IMR-90 (cell line): ENCODE results near the gene ZBTB44. TPM values are rescaled to one million over a fixed set of nuclear protein-coding genes. Genes with fewer than 3 reads are reported as not detected.

Experiments used
- ATAC-seq: fragments of 200-7000 bp; cut with Tn5 transposase; 2 replicates; pipeline ENCODE4 v1.9.1; 2020; ENCODE audit warnings: low read depth, mild to moderate bottlenecking, moderate library complexity
- BruUV-seq: library from RNA; stranded (reverse); fragments of 400-500 nt; replicated peaks from 2 replicates; lab custom pipeline; 2021; lab: Mats Ljungman, UMichigan
- CTCF ChIA-PET: fragments of 300-600 bp; formaldehyde crosslinking; extraction: SDS; loops from one replicate; lab custom pipeline; 2021; ENCODE audit warnings: antibody characterized with exemption; lab: Yijun Ruan, JAX
- POLR2A ChIA-PET: fragments of 300-600 bp; sonication (Branson Sonifier 250); formaldehyde crosslinking; loops from one replicate; lab custom pipeline; 2022; ENCODE audit warnings: antibody characterized with exemption; ENCODE audit not compliant: unreplicated experiment; lab: Charles Lee
- DNase-seq: peaks from one replicate; pipeline ENCODE4 v3.0.0; 2013
- H2AFZ ChIP-seq: replicated peaks from 2 replicates; pipeline ENCODE3; 2013; ENCODE audit warnings: low read length, mild to moderate bottlenecking; ENCODE audit not compliant: poor library complexity
- H2AK5ac ChIP-seq: 2 replicates; pipeline ENCODE4 v1.6.1; 2013; ENCODE audit warnings: low read depth, low read length, inconsistent platforms
- H2AK9ac ChIP-seq: replicated peaks from 2 replicates; pipeline ENCODE3; 2013; ENCODE audit warnings: mild to moderate bottlenecking, low read depth, low read length, moderate library complexity; ENCODE audit not compliant: poor library complexity
- H2BK120ac ChIP-seq: 2 replicates; pipeline ENCODE4 v1.6.1; 2013; ENCODE audit warnings: low read depth, low read length, inconsistent platforms
- H2BK15ac ChIP-seq: 3 replicates; pipeline ENCODE4 v1.6.1; 2013; ENCODE audit warnings: low read depth, low read length, inconsistent platforms
- H2BK20ac ChIP-seq: 2 replicates; pipeline ENCODE4 v1.6.1; 2013; ENCODE audit warnings: low read depth, mild to moderate bottlenecking, inconsistent platforms, low read length, moderate library complexity
- H2BK5ac ChIP-seq: 2 replicates; pipeline ENCODE4 v1.6.1; 2013; ENCODE audit warnings: mild to moderate bottlenecking, low read depth, low read length, inconsistent platforms; ENCODE audit not compliant: poor library complexity, severe bottlenecking
- H3K14ac ChIP-seq: replicated peaks from 2 replicates; pipeline ENCODE4 v1.6.1; 2013; ENCODE audit warnings: low read depth, low read length, inconsistent platforms
- H3K18ac ChIP-seq: 2 replicates; pipeline ENCODE4 v1.6.1; 2013; ENCODE audit warnings: low read depth, low read length, control low read depth
- H3K23ac ChIP-seq: 2 replicates; pipeline ENCODE4 v1.6.1; 2013; ENCODE audit warnings: low read depth, low read length, inconsistent platforms
- H3K27ac ChIP-seq: 2 replicates; pipeline ENCODE4 v1.5.1; 2013; ENCODE audit warnings: mild to moderate bottlenecking, control low read depth, low read length; ENCODE audit not compliant: insufficient read depth
- H3K27me3 ChIP-seq: 2 replicates; pipeline ENCODE4 v1.6.1; 2013; ENCODE audit warnings: low read length; ENCODE audit not compliant: control insufficient read depth, insufficient read depth
- H3K36me3 ChIP-seq: 2 replicates; pipeline ENCODE4 v1.6.1; 2013; ENCODE audit warnings: low read length, mixed read lengths; ENCODE audit not compliant: control insufficient read depth, insufficient read depth
- H3K4ac ChIP-seq: 2 replicates; pipeline ENCODE4 v1.6.1; 2013; ENCODE audit warnings: low read depth, low read length, inconsistent platforms
- H3K4me1 ChIP-seq: 2 replicates; pipeline ENCODE4 v1.6.1; 2013; ENCODE audit warnings: low read length, mixed read lengths; ENCODE audit not compliant: control insufficient read depth, insufficient read depth
- H3K4me2 ChIP-seq: 2 replicates; pipeline ENCODE4 v1.6.1; 2013; ENCODE audit warnings: low read depth, mild to moderate bottlenecking, control low read depth, low read length, moderate library complexity
- H3K4me3 ChIP-seq: 2 replicates; pipeline ENCODE4 v1.5.1; 2013; ENCODE audit warnings: low read depth, mild to moderate bottlenecking, control low read depth, low read length, moderate library complexity; ENCODE audit not compliant: insufficient read depth
- H3K56ac ChIP-seq: 2 replicates; pipeline ENCODE4 v1.6.1; 2013; ENCODE audit warnings: low read length, inconsistent platforms; ENCODE audit not compliant: insufficient read depth; ENCODE audit errors: extremely low read depth
- H3K79me1 ChIP-seq, 2 experiments: 2 replicates each; pipeline ENCODE4 v1.6.1; 2013; ENCODE audit warnings: low read length in 2 of 2, inconsistent platforms in 1 of 2, low read depth in 1 of 2
- H3K9ac ChIP-seq: 2 replicates; pipeline ENCODE4 v1.6.1; 2013; ENCODE audit warnings: low read depth, low read length, control low read depth
- H3K9me1 ChIP-seq: 2 replicates; pipeline ENCODE4 v1.6.1; 2013; ENCODE audit warnings: low read length, inconsistent platforms; ENCODE audit not compliant: insufficient read depth
- H3K9me3 ChIP-seq: 2 replicates; pipeline ENCODE4 v1.6.1; 2013; ENCODE audit warnings: low read length; ENCODE audit not compliant: control insufficient read depth, insufficient read depth
- H4K20me1 ChIP-seq: 2 replicates; pipeline ENCODE4 v1.6.1; 2013; ENCODE audit warnings: low read length, inconsistent platforms; ENCODE audit not compliant: insufficient read depth
- H4K5ac ChIP-seq: 2 replicates; pipeline ENCODE4 v1.6.1; 2013; ENCODE audit warnings: mild to moderate bottlenecking, low read depth, low read length, control low read depth
- H4K8ac ChIP-seq, 2 experiments: 2 replicates each; pipeline ENCODE4 v1.6.1; 2013; ENCODE audit warnings: low read depth in 2 of 2, low read length in 2 of 2, control low read depth in 1 of 2, inconsistent platforms in 1 of 2
- H4K91ac ChIP-seq: 2 replicates; pipeline ENCODE4 v1.6.1; 2013; ENCODE audit warnings: low read depth, low read length, inconsistent platforms; ENCODE audit not compliant: insufficient read depth
- CHD1 ChIP-seq: IDR thresholded peaks from 2 replicates; pipeline ENCODE4 v1.6.1; 2012; ENCODE audit warnings: low read depth, low read length, improper control_type of control experiment
- NFE2L2 ChIP-seq: fragments of 150-350 bp; IDR thresholded peaks from 2 replicates; pipeline ENCODE4 v1.6.1; 2016; ENCODE audit warnings: low read depth, mild to moderate bottlenecking, low read length
- WGBS, 2 experiments: methylation state at CpG; one replicate each; pipeline versions ENCODE4 v1.1.5 to v1.1.7; 2013; ENCODE audit warnings: missing lambda C conversion rate in 2 of 2; ENCODE audit not compliant: insufficient read length in 1 of 2; ENCODE audit errors: extremely low coverage in 2 of 2; 5-methylcytosine and 5-hydroxymethylcytosine counted together
- dilution Hi-C: fragments of 300-500 bp; cut with HindIII; formaldehyde crosslinking; loops from one replicate; pipeline ENCODE4 v1.14.3; 2018; ENCODE audit warnings: low sequenced_read_pairs; ENCODE audit not compliant: unreplicated experiment
- in situ Hi-C: fragments of 300-500 bp; cut with MboI; formaldehyde crosslinking; loops from 3 replicates; pipeline ENCODE4 v1.14.3; 2019; ENCODE audit warnings: low sequenced_read_pairs, inconsistent platforms, mixed read lengths
- intact Hi-C: fragments of 100-400 bp; cut with micrococcal nuclease; formaldehyde crosslinking; loops from 2 replicates; pipeline ENCODE4 v1.10.0; 2022
- polyA plus RNA-seq, 3 experiments: library from polyadenylated mRNA; depleted of rRNA; stranded (reverse); fragments of >200 nt; gene quantifications; 2 replicates each; pipeline ENCODE4 v1.2.3, GENCODE V29; 2012; ENCODE audit warnings: low replicate concordance in 1 of 3
- total RNA-seq: library from RNA; depleted of rRNA; stranded (reverse); fragments of >200 nt; gene quantifications from 2 replicates; pipeline ENCODE4 v1.2.3, GENCODE V29; 2012

ZBTB44 gene
- total and polyA plus RNA-seq, 2 of the 4 experiments (the other 2 are of a cell fraction) = 6.9 to 23.3 TPM

DNA sequence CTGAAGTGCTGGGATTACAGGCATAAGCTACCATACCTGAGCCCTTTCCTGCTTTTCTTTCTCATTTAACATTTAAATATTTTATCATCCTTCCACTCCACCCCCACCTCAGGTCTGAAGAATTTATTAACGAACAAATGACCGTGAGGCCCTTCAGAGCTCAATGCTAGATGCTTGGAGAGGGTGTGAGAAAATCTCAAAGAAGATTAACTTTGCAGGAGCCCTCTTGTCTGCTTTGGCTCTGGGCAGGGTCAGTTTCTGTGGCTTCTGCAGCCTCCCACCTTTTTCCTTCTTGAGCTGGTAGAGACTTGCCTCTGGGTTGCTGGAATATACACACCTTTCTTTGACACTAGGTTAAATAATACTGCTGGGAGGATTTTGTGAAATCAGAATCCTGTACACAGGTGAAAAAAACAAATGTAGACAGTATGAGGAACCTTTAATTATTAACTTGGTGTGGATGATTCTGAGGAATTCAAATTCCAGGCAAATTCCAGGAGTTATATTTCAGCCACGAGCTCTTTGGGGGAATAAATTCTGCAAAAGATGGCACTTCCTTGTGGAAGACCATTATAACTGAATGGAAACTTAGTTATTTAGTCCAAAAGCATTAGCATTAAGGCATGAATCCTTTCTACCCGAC, 3.4 kb upstream of the ZBTB44 start (continued):
- TF ChIP-seq NFE2L2 = no peak

- Histone ChIP-seq H2BK5ac (no peak overlapping the region), H4K91ac (peak overlapping the region; percentile 62; the same call in 1 of the 2 replicates), H3K4me3 (no peak overlapping the region), H3K4ac (peak overlapping the region; percentile 52), H4K20me1 (no peaks in the 10 kb centered on the region), H2AK9ac (peak overlapping the region; percentile 83), H2BK120ac (peak overlapping the region; percentile 8; the same call in 1 of the 2 replicates), H3K4me2 (no peak overlapping the region; the same call in 1 of the 2 replicates), H3K18ac (peak overlapping the region; percentile 99), H3K4me1 (peaks cover 6% of the 10 kb centered on the region; the same call in 1 of the 2 replicates), H2BK20ac (peak overlapping the region; percentile 8; the same call in 1 of the 2 replicates), H3K23ac (no peak overlapping the region; the same call in 1 of the 2 replicates), H3K56ac (no peak overlapping the region), H4K5ac (peak overlapping the region; percentile 100), H3K9me1 (no peaks in the 10 kb centered on the region), H3K9ac (no peak overlapping the region), H3K14ac (0 out of 2 replicates have a peak overlapping the region, but pooled peaks have one; percentile 36), H2AFZ (peak overlapping the region; percentile 87), H3K27me3 (no peaks in the 10 kb centered on the region), H4K8ac (peak overlapping the region; percentile 94 to 99), H3K79me1 (peaks cover 0 to 6% of the 10 kb centered on the region in 2 experiments), H2BK15ac (no peak overlapping the region; the same call in 2 of the 3 replicates), H3K27ac (no peak overlapping the region), H3K9me3 (peaks cover 3% of the 10 kb centered on the region; the same call in 1 of the 2 replicates), H2AK5ac (peak overlapping the region; percentile 5; the same call in 1 of the 2 replicates), H3K36me3 (no peaks in the 10 kb centered on the region)
- in situ Hi-C loops = no loop called here
- intact Hi-C loops = loop anchor here (10.0 kb wide), 1 partner anchor 69 kb away; no protein-coding TSS in a partner anchor
- POLR2A ChIA-PET = no interaction called here
- BruUV-seq = no TSS peak
- DNase-seq = no peak
- no peak for TF ChIP-seq CHD1
- dilution Hi-C loops = no loop called here
- ATAC-seq = no peak
- CTCF ChIA-PET = no interaction called here
- WGBS, 2 experiments = 43% methylated on average over 11 of the region's 38 CpGs; no CpG with 5 or more reads in 1 of the 2 experiments
Observed at GRCh38 chr11:130315354-130315970, 745 bp upstream of the ZBTB44 start.
